Right cardiac atrium (tissue), 5 donors: ENCODE data around the gene LHX6. TPM values are rescaled to one million over a fixed set of nuclear protein-coding genes. Genes with fewer than 3 reads are reported as not detected.

ENCODE experiments used
- ATAC-seq, 2 donors: fragments of 200-7000 bp; cut with Tn5 transposase; one replicate each; pipeline versions ENCODE4 v1.8.0 to v1.9.1; 2020; ENCODE audit warnings: moderate library complexity in 2 of 2, mild to moderate bottlenecking in 1 of 2
- DNase-seq, 3 donors: peaks; one replicate each; pipeline ENCODE4 v3.0.0-alpha.2; 2020
- H3K27ac ChIP-seq: one replicate; pipeline ENCODE4 v1.5.1; 2013; ENCODE audit warnings: mild to moderate bottlenecking, low read length, control low read depth, moderate library complexity
- H3K27me3 ChIP-seq: one replicate; pipeline ENCODE4 v1.6.1; 2013; ENCODE audit not compliant: control insufficient read depth, insufficient read depth
- H3K4me1 ChIP-seq: one replicate; pipeline ENCODE4 v1.6.1; 2013; ENCODE audit warnings: low read length; ENCODE audit not compliant: control insufficient read depth, insufficient read depth
- H3K4me3 ChIP-seq: one replicate; pipeline ENCODE4 v1.5.1; 2013; ENCODE audit warnings: low read length, control low read depth
- H3K9me3 ChIP-seq: one replicate; pipeline ENCODE4 v1.6.1; 2013; ENCODE audit warnings: low read length; ENCODE audit not compliant: control insufficient read depth
- WGBS: extraction: QIAGEN DNeasy Blood & Tissue Kit; methylation state at CpG from one replicate; pipeline ENCODE4 v1.1.7; 2013; 5-methylcytosine and 5-hydroxymethylcytosine counted together
- intact Hi-C, 4 donors: fragments of 100-400 bp; cut with DNase I; formaldehyde crosslinking; loops; one replicate each; pipeline versions ENCODE4 v1.11.0 to v1.14.0; 2022 to 2023
- polyA plus RNA-seq: library from polyadenylated mRNA; stranded (reverse); fragments of 200-250 nt; gene quantifications from one replicate; pipeline ENCODE4 v1.2.3, GENCODE V29; 2013
- total RNA-seq, 4 donors: library from RNA; stranded (reverse); fragmentation: NEBNext Ultra II Directional; extraction: Animal tissue kit (Norgen Biotek cat#: 25700); gene quantifications; one replicate each; pipeline ENCODE4 v1.2.1, GENCODE V29; 2021
- donor health status: healthy with polysubstance abuse.
- donor health status: DM: no; HTN: yes; CAD: no.
- donor health status: DM: no; HTN: no; CAD: no.
- donor health status: DM: no; HTN: yes; CAD: no; lungs with severe emphysema.
- donor health status: DM: yes; HTN: yes; CAD: no.

Gene LHX6
- total and polyA plus RNA-seq, 5 donors, result 1.2 to 6.4 (median 2.3) TPM

- Histone ChIP-seq H3K27me3 (no peaks in the 10 kb centered on the region), H3K4me3 (no peak overlapping the region), H3K4me1 (no peaks in the 10 kb centered on the region), H3K9me3 (no peaks in the 10 kb centered on the region), H3K27ac (no peak overlapping the region)
- intact Hi-C loops, result no loop called here
- 81% methylated on average over 10 of the region's 10 CpGs for WGBS
- ATAC-seq (no peak), DNase-seq (no peak)
These were observed 7.9 kb upstream of the LHX6 start for GRCh38 chr9:122236681-122237080.

GRCh38 chr9:122234022-122234748, 5.4 kb upstream of the LHX6 start:
- H3K27me3 ChIP-seq, result no peaks in the 10 kb centered on the region
- no peak overlapping the region for H3K4me3 ChIP-seq
- H3K4me1 ChIP-seq, result no peaks in the 10 kb centered on the region
- H3K9me3 ChIP-seq, result no peaks in the 10 kb centered on the region
- intact Hi-C loops, result no loop called here
- no peak overlapping the region for H3K27ac ChIP-seq
- DNase-seq (no peak), ATAC-seq (no peak)
- 79% methylated on average over 7 of the region's 7 CpGs for WGBS

- 81% methylated on average over 6 of the region's 6 CpGs for WGBS
- H3K4me3 ChIP-seq, result no peak overlapping the region
- H3K4me1 ChIP-seq, result no peaks in the 10 kb centered on the region
- intact Hi-C loops, result no loop called here
- H3K27ac ChIP-seq, result no peak overlapping the region
- H3K27me3 ChIP-seq, result no peaks in the 10 kb centered on the region
- no peaks in the 10 kb centered on the region for H3K9me3 ChIP-seq
- ATAC-seq, result no peak
- DNase-seq, result no peak
These were observed 4.1 kb upstream of the LHX6 start for GRCh38 chr9:122232796-122233306.

- 40% methylated on average over 4 of the region's 4 CpGs for WGBS
- Histone ChIP-seq H3K4me3 (no peak overlapping the region), H3K9me3 (no peaks in the 10 kb centered on the region), H3K4me1 (no peaks in the 10 kb centered on the region), H3K27me3 (no peaks in the 10 kb centered on the region), H3K27ac (no peak overlapping the region)
- intact Hi-C loops, result no loop called here
- DNase-seq, result no peak
- ATAC-seq, result no peak
These were observed 704 bp upstream of the LHX6 start for GRCh38 chr9:122229485-122229837.

- no peaks in the 10 kb centered on the region for H3K4me1 ChIP-seq
- ATAC-seq, result no peak
- intact Hi-C loops, result no loop called here
- 1% methylated on average over 38 of the region's 38 CpGs for WGBS
- peak overlapping the region; percentile 36 for H3K4me3 ChIP-seq
- no peak overlapping the region for H3K27ac ChIP-seq
- no peak for DNase-seq
- no peaks in the 10 kb centered on the region for H3K9me3 ChIP-seq
- no peaks in the 10 kb centered on the region for H3K27me3 ChIP-seq
These were observed 578 bp downstream of the LHX6 start for GRCh38 chr9:122228191-122228567.

- Histone ChIP-seq H3K27ac (no peak overlapping the region), H3K9me3 (no peaks in the 10 kb centered on the region), H3K4me3 (peak overlapping the region; percentile 36), H3K4me1 (no peaks in the 10 kb centered on the region), H3K27me3 (no peaks in the 10 kb centered on the region)
- ATAC-seq (no peak), DNase-seq (no peak)
- intact Hi-C loops, result no loop called here
- 8% methylated on average over 10 of the region's 10 CpGs for WGBS
These were observed 1.2 kb downstream of the LHX6 start for GRCh38 chr9:122227575-122227900.

GRCh38 chr9:122226758-122227574, 1.8 kb downstream of the LHX6 start:
- no peaks in the 10 kb centered on the region for H3K27me3 ChIP-seq
- ATAC-seq, result no peak
- intact Hi-C loops, result no loop called here

GRCh38 chr9:122226142-122226757, 2.5 kb downstream of the LHX6 start:
- H3K9me3 ChIP-seq, result no peaks in the 10 kb centered on the region
- H3K4me3 ChIP-seq, result no peak overlapping the region
- DNase-seq, result no peak
- no peak for ATAC-seq
- intact Hi-C loops, result no loop called here
- WGBS, result 28% methylated on average over 51 of the region's 51 CpGs
- H3K4me1 ChIP-seq, result no peaks in the 10 kb centered on the region
- no peaks in the 10 kb centered on the region for H3K27me3 ChIP-seq
- H3K27ac ChIP-seq, result no peak overlapping the region

More at GRCh38 chr9:122226758-122227574, 1.8 kb downstream of the LHX6 start:
- no peak overlapping the region for H3K27ac ChIP-seq
- no peak for DNase-seq
- peak overlapping the region; percentile 36 for H3K4me3 ChIP-seq
- no peaks in the 10 kb centered on the region for H3K4me1 ChIP-seq
- no peaks in the 10 kb centered on the region for H3K9me3 ChIP-seq
- 14% methylated on average over 59 of the region's 59 CpGs for WGBS

GRCh38 chr9:122225312-122226141, 3.2 kb downstream of the LHX6 start:
- Histone ChIP-seq H3K27ac (no peak overlapping the region), H3K4me3 (no peak overlapping the region), H3K4me1 (no peaks in the 10 kb centered on the region), H3K9me3 (no peaks in the 10 kb centered on the region), H3K27me3 (no peaks in the 10 kb centered on the region)
- intact Hi-C loops, result no loop called here
- 49% methylated on average over 51 of the region's 51 CpGs for WGBS
- peak in 1 of 3 donors; percentile 50 for DNase-seq
- ATAC-seq, result no peak

GRCh38 chr9:122223435-122223834, 5.3 kb downstream of the LHX6 start:
- Histone ChIP-seq H3K27ac (no peak overlapping the region), H3K27me3 (no peaks in the 10 kb centered on the region), H3K4me3 (no peak overlapping the region), H3K9me3 (no peaks in the 10 kb centered on the region), H3K4me1 (peaks cover 6% of the 10 kb centered on the region)
- DNase-seq, result no peak
- intact Hi-C loops, result no loop called here
- WGBS, result 80% methylated on average over 5 of the region's 5 CpGs
- no peak for ATAC-seq
